HuH-7 (cell line): ENCODE measurements around the gene ZSWIM3.
"Not testable (repeated sequence)": the region's sequence is repeated elsewhere in the genome, so short reads cannot be mapped to it uniquely, and the experiment has no call there.

Source experiments
- DNase-seq: peaks from one replicate; pipeline ENCODE4 v3.0.0; 2011; ENCODE audit warnings: low spot score

Gene ZSWIM3

DNA sequence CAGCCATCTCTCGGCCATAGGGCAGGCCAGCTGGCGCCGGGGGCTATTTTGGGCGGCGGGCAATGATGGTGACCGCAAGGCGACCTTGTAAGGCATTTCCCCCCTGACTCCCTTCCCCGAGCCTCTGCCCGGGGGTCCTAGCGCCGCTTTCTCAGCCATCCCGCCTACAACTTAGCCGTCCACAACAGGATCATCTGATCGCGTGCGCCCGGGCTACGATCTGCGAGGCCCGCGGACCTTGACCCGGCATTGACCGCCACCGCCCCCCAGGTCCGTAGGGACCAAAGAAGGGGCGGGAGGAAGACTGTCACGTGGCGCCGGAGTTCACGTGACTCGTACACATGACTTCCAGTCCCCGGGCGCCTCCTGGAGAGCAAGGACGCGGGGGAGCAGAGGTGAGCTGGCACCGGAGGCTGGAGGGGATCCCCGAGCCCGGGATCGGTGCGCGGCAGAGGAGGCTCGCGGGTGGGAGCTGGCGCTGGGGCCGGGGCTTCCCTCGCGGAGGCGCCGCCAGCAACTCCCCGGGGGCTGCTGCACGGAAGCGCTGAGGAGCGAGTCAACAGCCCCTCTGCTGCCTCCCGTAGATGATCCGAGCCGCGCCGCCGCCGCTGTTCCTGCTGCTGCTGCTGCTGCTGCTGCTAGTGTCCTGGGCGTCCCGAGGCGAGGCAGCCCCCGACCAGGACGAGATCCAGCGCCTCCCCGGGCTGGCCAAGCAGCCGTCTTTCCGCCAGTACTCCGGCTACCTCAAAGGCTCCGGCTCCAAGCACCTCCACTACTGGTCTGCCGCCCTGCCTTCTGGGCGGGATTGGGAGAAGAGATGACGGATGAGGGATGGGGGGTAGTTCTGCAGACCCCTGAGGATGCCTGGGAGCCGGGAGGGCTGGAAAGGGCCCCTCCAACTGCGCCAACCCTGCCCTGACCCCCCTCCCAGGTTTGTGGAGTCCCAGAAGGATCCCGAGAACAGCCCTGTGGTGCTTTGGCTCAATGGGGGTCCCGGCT is 33.9 kb downstream of the ZSWIM3 start, which contains the start of the genes CTSA and NEURL2:
TSS of gene CTSA (plus strand) at position 351 of the 999 bp plus-strand sequence. CDS start at position 585, 234 bp downstream.
TSS of gene NEURL2 (minus strand) at position 224 of the 999 bp plus-strand sequence. CDS start at position 7, 217 bp downstream.
- DNase-seq, result peak; percentile 99

DNA sequence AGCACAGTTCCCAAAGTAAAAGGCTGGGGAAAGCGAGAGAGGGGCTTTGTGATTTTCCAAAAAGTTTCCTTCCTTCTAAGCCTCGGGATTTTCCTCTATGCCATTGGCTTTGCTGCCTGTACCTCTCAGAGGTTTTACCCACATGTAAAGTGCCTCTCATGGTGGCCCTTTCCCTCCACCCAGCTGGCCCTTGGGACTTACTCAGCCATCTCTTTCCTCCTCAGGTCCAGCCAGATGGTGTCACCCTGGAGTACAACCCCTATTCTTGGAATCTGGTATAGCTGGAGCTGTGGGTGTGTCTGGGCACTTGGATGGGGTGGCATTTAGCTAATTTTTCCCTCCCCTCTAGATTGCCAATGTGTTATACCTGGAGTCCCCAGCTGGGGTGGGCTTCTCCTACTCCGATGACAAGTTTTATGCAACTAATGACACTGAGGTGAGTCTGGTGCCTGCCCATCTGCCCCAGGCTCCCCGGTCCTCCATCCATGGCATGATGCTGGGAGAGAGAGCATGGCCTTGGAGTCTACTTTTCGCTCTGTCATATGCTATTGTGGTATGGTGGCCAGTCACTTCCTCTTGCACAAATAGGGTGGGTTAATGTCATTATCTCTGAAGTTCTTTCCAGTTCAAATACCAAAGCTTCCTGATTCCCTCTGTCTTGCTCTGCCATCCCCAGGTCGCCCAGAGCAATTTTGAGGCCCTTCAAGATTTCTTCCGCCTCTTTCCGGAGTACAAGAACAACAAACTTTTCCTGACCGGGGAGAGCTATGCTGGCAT is 34.8 kb downstream of the ZSWIM3 start:
- peak; percentile 55 for DNase-seq

DNA sequence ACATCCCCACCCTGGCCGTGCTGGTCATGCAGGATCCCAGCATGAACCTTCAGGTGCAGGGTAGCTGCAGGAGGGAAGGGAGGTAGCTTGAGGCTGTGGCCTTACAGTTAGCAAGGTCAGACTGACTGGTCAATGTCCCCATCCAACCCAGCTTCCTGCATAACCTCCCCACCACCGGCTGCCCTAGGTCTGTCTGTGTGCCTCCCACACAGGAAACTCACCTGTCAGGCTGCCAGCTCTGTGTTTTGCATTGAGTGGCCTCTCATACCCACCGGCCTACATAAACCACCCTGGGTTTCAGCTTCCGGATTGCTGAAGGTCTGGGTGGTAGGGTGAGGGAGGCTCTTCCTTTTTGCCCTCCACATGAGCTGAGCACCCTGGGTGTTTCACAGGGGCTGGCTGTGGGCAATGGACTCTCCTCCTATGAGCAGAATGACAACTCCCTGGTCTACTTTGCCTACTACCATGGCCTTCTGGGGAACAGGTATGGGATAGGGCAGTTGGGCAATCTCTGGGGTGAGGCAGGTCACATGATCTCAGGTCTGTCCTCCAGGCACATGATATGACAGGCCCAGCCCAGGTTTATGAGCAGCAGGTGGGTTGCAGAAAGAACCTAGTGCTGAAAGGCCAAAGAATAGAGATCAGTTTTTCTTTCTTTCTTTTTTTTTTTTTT is 35.5 kb downstream of the ZSWIM3 start:
- DNase-seq, result no peak

DNA sequence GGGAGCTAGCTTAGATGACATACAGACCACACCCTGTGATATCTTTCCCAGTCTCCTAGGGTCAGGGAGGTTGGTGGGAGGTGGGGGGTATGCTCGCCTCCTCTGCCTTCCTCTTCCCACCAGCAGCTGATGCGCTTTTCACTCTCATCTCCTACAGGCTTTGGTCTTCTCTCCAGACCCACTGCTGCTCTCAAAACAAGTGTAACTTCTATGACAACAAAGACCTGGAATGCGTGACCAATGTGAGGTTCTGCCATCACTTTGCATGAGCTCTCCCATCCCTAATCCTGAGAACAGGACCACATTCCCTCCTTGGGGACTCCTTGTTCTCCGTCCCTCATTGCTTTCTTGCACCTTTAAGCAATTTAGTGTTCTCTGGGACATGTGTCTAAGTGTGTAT is 36.4 kb downstream of the ZSWIM3 start:
- DNase-seq, result no peak

DNA sequence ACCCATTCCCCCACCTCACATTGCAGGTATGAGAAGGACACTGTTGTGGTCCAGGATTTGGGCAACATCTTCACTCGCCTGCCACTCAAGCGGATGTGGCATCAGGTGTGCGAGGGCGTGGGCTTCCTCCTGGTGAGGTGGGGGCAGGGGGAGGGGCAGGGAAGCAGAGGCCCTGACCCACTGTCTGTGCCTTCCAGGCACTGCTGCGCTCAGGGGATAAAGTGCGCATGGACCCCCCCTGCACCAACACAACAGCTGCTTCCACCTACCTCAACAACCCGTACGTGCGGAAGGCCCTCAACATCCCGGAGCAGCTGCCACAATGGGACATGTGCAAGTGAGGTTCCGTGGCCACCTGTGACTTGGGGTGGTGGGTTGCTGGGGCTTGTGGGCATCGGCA is 37.4 kb downstream of the ZSWIM3 start:
- no peak for DNase-seq

DNA sequence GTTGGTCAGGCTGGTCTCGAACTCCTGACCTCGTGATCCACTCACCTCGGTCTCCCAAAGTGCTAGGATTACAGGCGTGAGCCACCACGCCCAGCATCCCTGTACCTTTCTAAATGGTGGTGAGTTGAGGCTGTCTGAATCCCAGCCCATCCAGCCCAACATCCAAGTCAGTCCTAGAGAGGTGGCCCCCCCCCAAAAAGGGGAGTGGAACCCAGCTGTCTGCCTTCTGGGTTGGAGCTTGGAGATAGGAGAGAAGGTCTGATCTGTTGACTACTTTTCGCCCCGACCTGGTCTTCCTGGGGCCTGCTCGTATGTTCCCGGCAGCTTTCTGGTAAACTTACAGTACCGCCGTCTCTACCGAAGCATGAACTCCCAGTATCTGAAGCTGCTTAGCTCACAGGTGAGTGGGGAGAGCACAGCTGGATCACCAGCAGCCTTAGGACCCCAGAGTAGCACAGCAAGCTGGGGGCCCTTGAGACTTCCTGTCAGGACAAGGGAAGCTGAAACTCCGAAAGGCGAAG is 39.3 kb downstream of the ZSWIM3 start:
- no peak for DNase-seq

DNA sequence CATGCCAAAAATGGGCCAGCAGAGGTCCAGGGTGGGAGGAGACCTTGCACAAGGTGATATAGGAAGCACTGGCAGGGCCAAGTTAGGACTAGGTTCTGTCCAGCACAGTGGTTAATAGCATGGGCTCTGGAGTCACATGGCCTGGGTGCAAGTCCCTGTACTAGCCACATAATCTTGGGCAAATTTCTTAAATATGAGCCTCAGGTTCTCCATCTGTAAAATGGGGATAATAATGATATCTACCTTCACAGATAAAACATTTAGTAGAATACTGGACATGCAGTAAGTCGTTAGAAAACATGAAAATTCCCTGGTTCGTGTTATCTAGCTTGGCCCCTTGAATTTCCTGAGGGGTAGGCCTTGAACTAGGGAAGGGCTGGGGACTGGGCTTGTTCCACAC is 39.9 kb downstream of the ZSWIM3 start:
- DNase-seq, result no peak

DNA sequence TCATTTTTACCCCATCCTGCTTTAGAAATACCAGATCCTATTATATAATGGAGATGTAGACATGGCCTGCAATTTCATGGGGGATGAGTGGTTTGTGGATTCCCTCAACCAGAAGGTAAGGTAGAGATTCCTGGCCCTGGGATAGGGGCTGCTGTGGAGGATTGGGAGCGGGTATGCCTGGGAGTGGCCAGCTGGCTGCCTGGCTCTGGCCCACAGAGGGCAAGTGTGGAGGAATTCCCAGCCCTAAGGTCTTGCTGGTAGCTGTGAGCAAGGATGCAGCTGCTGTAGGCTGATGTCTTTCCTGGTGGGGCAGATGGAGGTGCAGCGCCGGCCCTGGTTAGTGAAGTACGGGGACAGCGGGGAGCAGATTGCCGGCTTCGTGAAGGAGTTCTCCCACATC is 40.3 kb downstream of the ZSWIM3 start:
- DNase-seq, result no peak

DNA sequence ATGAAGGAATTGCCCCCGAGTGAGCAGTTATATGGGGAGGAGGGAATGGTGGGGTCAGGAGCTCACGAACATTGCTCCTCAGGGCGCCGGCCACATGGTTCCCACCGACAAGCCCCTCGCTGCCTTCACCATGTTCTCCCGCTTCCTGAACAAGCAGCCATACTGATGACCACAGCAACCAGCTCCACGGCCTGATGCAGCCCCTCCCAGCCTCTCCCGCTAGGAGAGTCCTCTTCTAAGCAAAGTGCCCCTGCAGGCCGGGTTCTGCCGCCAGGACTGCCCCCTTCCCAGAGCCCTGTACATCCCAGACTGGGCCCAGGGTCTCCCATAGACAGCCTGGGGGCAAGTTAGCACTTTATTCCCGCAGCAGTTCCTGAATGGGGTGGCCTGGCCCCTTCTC is 40.9 kb downstream of the ZSWIM3 start:
- DNase-seq, result no peak

DNA sequence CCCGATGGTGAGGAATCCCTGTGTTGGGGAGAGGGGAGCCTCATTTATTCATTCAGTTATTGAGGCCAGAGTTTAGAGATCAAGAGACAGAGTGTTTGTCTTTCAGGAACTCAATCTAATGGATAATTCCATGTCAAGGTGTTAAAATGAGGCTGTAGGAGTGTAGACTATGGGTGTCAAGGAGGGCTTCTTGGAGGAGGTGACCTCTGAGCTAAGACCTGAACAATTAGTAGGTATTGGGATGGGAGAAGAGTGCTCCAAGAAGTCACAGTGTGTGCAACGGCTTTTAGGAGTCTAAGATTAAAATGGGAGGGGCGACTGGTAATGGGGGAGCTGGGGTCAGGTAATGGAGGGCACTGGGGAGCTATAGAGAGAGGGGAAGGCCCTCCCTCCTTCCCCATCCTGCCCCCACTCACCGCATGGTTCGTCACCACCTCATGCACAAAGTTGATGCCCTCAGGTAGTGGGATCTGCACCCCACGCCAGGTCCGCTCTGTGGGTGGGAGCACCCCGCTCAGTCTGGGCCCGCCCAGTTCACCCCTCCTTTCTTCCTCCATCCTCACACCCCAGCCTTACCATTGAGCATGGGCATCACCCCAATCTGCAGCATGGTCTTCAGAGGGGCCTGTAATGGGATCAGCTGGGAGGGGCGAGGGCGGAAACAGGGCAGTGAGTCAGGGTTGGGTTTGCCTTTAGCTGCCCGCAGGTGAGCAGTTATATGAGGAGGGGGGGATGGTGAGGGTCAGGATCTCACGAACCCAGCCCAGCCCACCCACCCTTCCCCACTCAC is 41.8 kb downstream of the ZSWIM3 start:
- no peak for DNase-seq

DNA sequence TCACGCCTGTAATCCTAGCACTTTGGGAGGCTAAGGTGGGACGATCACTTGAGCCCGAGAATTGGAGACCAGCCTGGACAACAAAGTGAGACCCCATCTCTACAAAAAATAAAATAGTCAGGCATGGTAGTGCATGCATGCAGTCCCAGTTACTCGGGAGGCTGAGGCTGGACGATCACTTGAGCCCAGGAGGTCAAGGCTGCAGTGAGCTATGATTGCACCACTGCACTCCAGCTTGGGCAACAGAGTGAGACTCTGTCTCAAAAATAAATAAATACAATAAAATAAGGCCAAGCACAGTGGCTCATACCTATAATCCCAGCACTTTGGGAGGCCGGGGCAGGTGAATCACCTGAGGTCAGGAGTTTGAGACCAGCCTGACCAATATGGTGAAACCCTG is 43.9 kb downstream of the ZSWIM3 start:
- not testable (repeated sequence) for DNase-seq

DNA sequence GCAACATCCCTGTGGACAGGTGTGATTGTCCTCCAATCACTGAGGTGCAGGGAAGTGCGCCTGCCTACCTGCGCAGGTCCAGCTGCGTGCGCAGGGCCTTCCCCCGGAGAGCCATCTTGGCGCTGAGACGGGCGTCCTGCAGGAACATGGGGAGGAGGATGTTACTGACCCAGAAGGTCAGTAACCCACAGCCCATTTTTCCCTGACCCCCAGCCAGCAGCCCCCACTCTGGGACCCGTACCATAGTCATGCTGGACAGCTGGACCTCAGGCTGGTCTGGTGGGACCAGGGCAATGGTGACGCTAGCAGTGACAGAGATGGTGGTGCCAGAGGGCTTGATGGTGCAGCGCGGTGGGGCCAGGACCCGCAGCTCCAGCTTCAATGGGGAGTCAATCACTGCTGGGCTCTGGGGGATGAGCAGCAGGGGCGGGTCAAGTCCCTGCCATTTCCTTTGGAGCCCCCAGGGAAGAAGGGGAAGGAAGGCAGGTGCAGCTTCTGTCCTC is 44.8 kb downstream of the ZSWIM3 start:
- DNase-seq, result no peak

DNA sequence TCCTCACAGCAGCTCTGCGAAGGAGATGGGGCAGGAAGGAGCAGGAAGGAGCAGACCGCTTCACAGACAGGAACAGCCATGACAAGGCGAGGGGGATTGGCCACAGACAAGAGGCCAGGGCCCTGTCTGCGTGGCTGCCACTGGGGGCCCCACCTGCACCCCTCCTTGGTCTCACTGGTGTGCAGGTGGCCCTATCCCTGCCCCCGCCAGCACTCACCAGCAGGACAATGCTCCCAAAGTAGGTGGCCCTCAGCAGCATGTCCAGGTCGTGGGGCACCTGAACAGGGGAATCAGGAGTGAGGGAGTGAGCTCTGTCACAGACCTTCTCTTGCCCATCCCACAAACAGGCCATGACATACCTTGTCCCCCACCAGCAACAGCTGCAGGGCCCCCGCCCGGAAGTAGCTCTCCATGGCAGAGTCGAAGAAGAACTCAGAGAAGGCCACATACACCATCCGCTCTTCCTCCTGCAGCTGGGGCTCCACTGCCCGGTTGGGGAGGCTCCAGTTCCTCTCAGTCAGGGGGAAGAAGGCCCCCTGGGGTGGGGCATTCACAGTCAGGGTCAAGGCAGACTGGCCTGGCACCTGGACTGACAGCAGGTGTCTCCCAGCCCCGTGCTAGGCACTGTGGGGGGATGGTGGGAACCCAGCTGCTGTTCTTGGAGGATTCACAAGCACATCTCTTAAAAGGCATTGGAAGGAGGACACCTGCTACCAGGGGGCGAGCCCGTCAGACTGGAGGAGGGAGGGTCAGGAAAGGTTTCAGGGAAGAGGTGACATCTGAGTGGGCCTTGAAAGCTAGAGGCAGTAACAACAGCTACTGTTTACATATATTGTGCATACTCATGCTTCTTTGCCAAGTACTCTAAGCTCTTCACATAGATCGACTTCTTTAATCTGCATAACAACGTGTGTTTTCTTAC is 47.4 kb downstream of the ZSWIM3 start:
- no peak for DNase-seq

DNA sequence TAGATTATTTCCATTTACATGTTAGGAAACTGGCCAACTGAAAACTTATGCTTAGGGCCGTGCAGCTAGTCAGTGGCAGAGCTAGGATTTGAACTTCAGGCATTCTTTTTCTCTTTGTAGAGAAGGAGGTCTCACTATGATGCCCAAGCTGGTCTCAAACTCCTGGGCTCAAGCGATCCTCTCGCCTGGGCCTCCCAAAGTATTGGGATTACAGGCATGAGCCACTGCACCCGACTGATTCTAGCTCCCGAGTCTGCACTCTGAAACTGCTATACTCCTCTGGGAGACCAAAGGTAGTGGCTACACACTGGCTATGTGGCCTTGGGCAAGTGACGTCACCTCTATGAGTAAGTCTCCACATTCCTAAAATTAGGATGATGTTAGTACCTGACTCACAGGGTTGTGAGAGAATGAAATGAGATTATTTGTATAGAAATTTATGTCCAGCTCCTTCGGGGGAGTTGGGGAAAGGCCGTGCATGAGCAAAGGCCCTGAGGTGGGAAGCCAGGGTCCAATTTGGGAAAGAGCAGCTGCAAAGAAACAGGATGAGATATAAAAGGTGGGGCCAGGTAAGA is 48.2 kb downstream of the ZSWIM3 start:
- DNase-seq, result no peak

DNA sequence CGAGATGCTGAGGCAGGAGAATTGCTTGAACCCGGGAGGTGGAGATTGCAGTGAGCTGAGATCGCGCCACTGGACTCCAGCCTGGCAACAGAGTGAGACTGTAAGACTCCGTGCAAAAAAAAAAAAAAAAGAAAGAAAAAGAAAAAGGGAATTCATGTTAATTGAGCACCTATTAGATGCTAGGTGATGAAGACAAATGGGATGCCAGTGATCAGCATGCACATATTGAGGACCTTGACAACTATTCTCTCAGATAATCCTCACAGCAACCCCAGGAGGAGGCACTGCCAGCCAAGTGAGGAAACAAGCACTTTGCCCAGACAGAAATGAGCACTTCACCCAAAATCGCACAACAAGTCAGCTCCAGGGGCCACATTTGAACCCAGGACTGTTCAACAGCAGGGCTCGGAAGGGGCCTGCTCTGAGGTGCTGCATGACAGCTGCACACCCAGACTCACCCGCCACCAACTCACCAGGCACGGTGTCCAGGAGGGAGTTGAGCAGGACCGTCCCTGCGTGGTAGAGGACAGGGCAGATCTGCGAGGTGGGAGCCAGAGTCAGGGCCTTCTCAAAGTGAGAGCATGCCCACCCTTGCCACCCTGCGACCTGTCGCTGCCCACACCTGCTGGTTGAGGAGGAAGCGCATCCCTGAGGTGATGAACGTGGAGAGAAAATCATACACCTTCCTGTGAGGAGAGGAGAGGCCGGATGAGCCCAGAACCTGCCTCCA is 50.0 kb downstream of the ZSWIM3 start:
- no peak for DNase-seq

DNA sequence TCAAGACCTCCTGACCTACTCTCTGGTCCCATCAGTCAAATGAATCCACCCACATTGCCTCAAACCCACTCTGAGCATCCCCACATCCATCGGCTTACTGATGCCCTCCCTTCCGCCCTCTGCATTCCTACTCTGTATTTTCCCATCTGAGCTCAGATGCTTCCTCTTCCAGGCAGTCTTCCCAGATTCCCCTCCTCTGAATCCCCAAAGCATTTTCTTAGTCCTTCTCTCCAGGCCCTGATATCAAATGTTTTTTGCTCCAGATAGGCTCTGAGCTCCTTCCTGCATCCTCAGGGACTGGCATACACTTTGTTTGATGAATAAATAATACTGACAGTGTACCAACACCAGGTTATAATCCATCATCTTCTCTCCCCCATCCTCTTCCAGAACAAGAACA is 50.7 kb downstream of the ZSWIM3 start:
- DNase-seq, result no peak

DNA sequence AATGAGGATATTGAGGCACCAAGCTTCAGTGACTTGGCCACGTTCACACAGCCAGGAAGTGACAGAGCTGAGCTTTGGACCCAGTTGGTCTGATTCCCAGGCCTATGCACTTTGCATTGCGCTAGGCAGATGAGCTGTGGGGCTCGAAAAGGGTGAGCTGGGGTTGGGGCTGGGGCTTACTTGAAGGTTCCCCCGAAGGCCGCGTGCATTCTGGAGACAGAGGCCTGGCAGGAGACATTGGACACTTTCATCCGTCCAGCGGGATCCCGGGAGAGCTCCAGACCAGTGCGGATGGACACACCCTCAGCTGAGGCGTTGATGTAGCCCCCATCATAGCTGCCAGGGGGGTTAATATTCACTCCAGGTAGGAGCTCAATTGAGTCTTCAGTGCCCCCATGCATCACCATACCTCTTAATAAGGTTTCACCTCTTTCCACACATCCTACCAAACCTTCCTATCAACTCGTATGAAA is 52.0 kb downstream of the ZSWIM3 start:
- no peak for DNase-seq

DNA sequence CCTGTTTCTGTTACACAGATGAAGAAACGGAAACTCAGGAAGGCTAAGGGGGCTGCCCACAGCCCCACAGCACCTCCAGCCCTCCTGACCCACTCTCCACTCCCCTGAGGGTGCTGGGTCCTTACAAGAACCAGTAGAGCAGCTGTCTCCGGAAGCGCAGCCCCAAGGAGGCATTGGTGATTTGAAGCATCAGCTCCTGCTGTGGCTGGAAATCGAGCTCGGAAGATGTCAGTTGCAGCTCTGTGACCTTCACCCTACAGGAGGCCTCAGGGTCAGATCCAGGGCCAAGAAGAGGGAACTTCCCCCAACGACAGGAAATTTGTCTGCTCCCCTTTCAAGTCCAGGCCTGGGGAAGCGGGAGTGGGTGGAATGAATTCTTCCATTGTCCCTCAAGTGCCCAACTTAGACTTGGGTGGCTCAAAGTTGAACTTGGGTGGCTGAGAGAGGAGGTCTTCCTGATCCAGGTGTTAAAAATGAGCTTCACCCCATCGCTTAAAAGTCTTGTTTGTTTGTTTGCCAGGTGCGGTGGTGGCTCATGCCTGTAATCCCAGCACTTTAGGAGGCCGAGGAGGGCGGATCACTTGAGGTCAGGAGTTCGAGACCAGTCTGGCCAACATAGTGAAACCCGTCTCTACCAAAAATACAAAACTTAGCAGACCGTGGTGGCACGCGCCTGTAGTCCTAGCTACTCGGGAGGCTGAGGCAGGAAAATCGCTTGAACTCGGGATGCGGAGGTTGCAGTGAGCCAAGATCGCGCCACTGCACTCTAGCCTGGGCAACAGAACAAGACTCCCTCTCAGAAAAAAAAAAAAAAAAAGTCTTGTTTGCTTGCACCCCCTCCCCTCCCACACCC is 52.6 kb downstream of the ZSWIM3 start:
- DNase-seq, result no peak
